Keratinocyte (primary cell): Measurements from ENCODE around the gene SOS1. TPM values are rescaled to one million over a fixed set of nuclear protein-coding genes. Genes with fewer than 3 reads are reported as not detected.

ENCODE experiments used
- DNase-seq: peaks from one replicate; pipeline ENCODE4 v3.0.0-alpha.2; 2011; ENCODE audit warnings: low read depth, missing footprints, low spot score
- FAIRE-seq: peaks from 2 replicates; lab custom pipeline; 2011; peaks lifted over from hg19 to GRCh38; lab: Jason Lieb, UNC
- H2AFZ ChIP-seq: 2 replicates; pipeline ENCODE4 v1.6.0; 2012; ENCODE audit warnings: low read length, control low read depth, inconsistent platforms; ENCODE audit not compliant: control insufficient read depth
- H3K27ac ChIP-seq: 2 replicates; pipeline ENCODE4 v1.5.1; 2011; ENCODE audit warnings: low read length; ENCODE audit not compliant: control insufficient read depth, insufficient read depth
- H3K27me3 ChIP-seq: 3 replicates; pipeline ENCODE4 v1.6.0; 2011; ENCODE audit warnings: low read length; ENCODE audit not compliant: control insufficient read depth, insufficient read depth; ENCODE audit errors: extremely low read depth
- H3K36me3 ChIP-seq, 2 experiments: 2 replicates in 1 of 2; 3 replicates in 1 of 2; pipeline ENCODE4 v1.5.1; 2011; ENCODE audit warnings: low read length in 2 of 2, mild to moderate bottlenecking in 1 of 2; ENCODE audit not compliant: control insufficient read depth in 2 of 2, insufficient read depth in 2 of 2; ENCODE audit errors: extremely low read depth in 1 of 2
- H3K4me1 ChIP-seq: 3 replicates; pipeline ENCODE4 v1.5.1; 2011; ENCODE audit warnings: low read length; ENCODE audit not compliant: control insufficient read depth, insufficient read depth; ENCODE audit errors: extremely low read depth
- H3K4me2 ChIP-seq: 3 replicates; pipeline ENCODE4 v1.6.0; 2011; ENCODE audit warnings: low read depth, low read length; ENCODE audit not compliant: control insufficient read depth, insufficient read depth; ENCODE audit errors: extremely low read depth
- H3K4me3 ChIP-seq, 3 experiments: fragments of 200-600 bp in 1 of 3; sonication (generic) in 1 of 3; 2 replicates in 2 of 3; 3 replicates in 1 of 3; pipeline ENCODE4 v1.5.1; 2011 to 2016; ENCODE audit warnings: low read length in 3 of 3, mild to moderate bottlenecking in 3 of 3, control low read depth in 2 of 3, inconsistent platforms in 1 of 3, low read depth in 1 of 3, mixed read lengths in 1 of 3, mixed run types in 1 of 3, moderate library complexity in 1 of 3; ENCODE audit not compliant: control insufficient read depth in 2 of 3, insufficient read depth in 2 of 3; ENCODE audit errors: extremely low read depth in 1 of 3
- H3K79me2 ChIP-seq: 2 replicates; pipeline ENCODE4 v1.6.0; 2012; ENCODE audit warnings: low read length; ENCODE audit not compliant: control insufficient read depth, insufficient read depth
- H3K9ac ChIP-seq: 3 replicates; pipeline ENCODE4 v1.6.0; 2011; ENCODE audit warnings: low read length; ENCODE audit not compliant: control insufficient read depth, insufficient read depth; ENCODE audit errors: extremely low read depth
- H3K9me1 ChIP-seq: 3 replicates; pipeline ENCODE4 v1.6.0; 2011; ENCODE audit warnings: low read length; ENCODE audit not compliant: control insufficient read depth, insufficient read depth; ENCODE audit errors: extremely low read depth
- H3K9me3 ChIP-seq: 2 replicates; pipeline ENCODE4 v1.5.1; 2012; ENCODE audit warnings: low read depth, low read length; ENCODE audit not compliant: control insufficient read depth
- H4K20me1 ChIP-seq: 3 replicates; pipeline ENCODE4 v1.6.0; 2011; ENCODE audit warnings: low read length; ENCODE audit not compliant: control insufficient read depth, insufficient read depth; ENCODE audit errors: extremely low read depth
- EZH2 ChIP-seq: IDR thresholded peaks from one replicate; pipeline ENCODE4 v1.6.1; 2012; ENCODE audit warnings: inconsistent platforms, mild to moderate bottlenecking, low read length, moderate library complexity
- dilution Hi-C: fragments of 300-500 bp; cut with MboI; formaldehyde crosslinking; loops from one replicate; pipeline ENCODE4 v1.7.0; 2020; ENCODE audit warnings: low sequenced_read_pairs; ENCODE audit not compliant: extremely low pct_ligation_motif_present
- polyA plus RNA-seq, 5 experiments: library from polyadenylated mRNA; depleted of rRNA in 3 of 5; stranded (reverse) in 3 of 5; stranded (forward) in 1 of 5; unstranded in 1 of 5; fragments of >200 nt; gene quantifications; 1 replicate in 1 of 5; 2 replicates in 3 of 5; 3 replicates in 1 of 5; pipeline versions ENCODE4 v1.2.1 to v1.2.3, GENCODE V29; 2011 to 2012; ENCODE audit warnings: missing spikeins in 2 of 5, low read depth in 1 of 5, low replicate concordance in 1 of 5
- TF ChIP-seq, protein P1 (sequence below), 3 experiments: IDR thresholded peaks in 1 of 3; conservative IDR thresholded peaks in 1 of 3; optimal IDR thresholded peaks in 1 of 3; 2 replicates in 2 of 3; 3 replicates in 1 of 3; pipeline versions ENCODE3 to v1.5.1; 2011; ENCODE audit warnings: low read length in 3 of 3, mild to moderate bottlenecking in 3 of 3, moderate library complexity in 2 of 3, control low read depth in 1 of 3, inconsistent platforms in 1 of 3; ENCODE audit not compliant: insufficient read depth in 2 of 3; ENCODE audit errors: extremely low read depth in 1 of 3

SOS1 gene
- polyA plus RNA-seq, 1 donor (not counting 4 experiments of a cell fraction or from before 2014, with no cell fraction given): 21.5 TPM

DNA sequence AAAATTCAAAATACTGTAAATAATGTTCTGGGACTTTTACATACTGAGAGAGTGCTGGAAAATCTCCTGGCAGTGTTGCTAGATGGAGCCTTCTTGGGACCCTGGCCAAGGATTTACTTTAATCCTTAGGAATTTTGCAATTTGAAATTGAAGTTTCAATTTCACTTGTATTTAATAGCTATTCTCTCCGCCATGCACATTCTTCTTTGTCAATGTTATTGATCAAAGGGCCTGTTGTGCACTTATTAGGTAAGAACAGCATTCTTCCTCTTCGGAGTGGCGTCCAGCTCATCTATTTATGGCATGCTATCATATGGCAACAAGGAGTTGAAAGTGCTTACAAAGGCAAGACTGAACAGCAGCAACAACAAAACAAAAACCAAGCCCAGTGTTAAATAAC lies 40.1 kb upstream of the SOS1 start:
- no peak for TF ChIP-seq EZH2
- TF ChIP-seq, protein P1, sequence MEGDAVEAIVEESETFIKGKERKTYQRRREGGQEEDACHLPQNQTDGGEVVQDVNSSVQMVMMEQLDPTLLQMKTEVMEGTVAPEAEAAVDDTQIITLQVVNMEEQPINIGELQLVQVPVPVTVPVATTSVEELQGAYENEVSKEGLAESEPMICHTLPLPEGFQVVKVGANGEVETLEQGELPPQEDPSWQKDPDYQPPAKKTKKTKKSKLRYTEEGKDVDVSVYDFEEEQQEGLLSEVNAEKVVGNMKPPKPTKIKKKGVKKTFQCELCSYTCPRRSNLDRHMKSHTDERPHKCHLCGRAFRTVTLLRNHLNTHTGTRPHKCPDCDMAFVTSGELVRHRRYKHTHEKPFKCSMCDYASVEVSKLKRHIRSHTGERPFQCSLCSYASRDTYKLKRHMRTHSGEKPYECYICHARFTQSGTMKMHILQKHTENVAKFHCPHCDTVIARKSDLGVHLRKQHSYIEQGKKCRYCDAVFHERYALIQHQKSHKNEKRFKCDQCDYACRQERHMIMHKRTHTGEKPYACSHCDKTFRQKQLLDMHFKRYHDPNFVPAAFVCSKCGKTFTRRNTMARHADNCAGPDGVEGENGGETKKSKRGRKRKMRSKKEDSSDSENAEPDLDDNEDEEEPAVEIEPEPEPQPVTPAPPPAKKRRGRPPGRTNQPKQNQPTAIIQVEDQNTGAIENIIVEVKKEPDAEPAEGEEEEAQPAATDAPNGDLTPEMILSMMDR (optimal IDR thresholded peaks at IDR 0.05 in 1 of 3, IDR thresholded peaks at IDR 0.05 in 1 of 3, conservative IDR thresholded peaks at IDR 0.05 in 1 of 3; ENCODE audit: extremely low read depth in 1 of 3, insufficient read depth in 2 of 3, low read length in 3 of 3): no peak
- H3K36me3 ChIP-seq: no peaks in the 10 kb centered on the region
- H3K4me3 ChIP-seq: no peak overlapping the region
- H2AFZ ChIP-seq: no peak overlapping the region
- H3K9me1 ChIP-seq: no peaks in the 10 kb centered on the region
- H3K27ac ChIP-seq: no peak overlapping the region
- no peaks in the 10 kb centered on the region for H4K20me1 ChIP-seq
- FAIRE-seq: no peak
- H3K27me3 ChIP-seq: no peaks in the 10 kb centered on the region
- H3K9me3 ChIP-seq: no peaks in the 10 kb centered on the region
- no peaks in the 10 kb centered on the region for H3K79me2 ChIP-seq
- no peak for DNase-seq
- H3K9ac ChIP-seq: no peak overlapping the region
- dilution Hi-C loops: no loop called here
- H3K4me1 ChIP-seq: no peaks in the 10 kb centered on the region
- H3K4me2 ChIP-seq: no peak overlapping the region

GRCh38 chr2:39159283-39159682 lies 38.4 kb upstream of the SOS1 start:
- Histone ChIP-seq H3K9me3 (no peaks in the 10 kb centered on the region), H3K27me3 (no peaks in the 10 kb centered on the region), H3K36me3 (no peaks in the 10 kb centered on the region), H4K20me1 (no peaks in the 10 kb centered on the region), H3K4me3 (no peak overlapping the region), H3K27ac (no peak overlapping the region), H3K79me2 (no peaks in the 10 kb centered on the region), H3K4me1 (no peaks in the 10 kb centered on the region), H3K9ac (no peak overlapping the region), H3K9me1 (no peaks in the 10 kb centered on the region), H2AFZ (no peak overlapping the region), H3K4me2 (no peak overlapping the region)
- TF ChIP-seq, protein P1 (optimal IDR thresholded peaks at IDR 0.05 in 1 of 3, IDR thresholded peaks at IDR 0.05 in 1 of 3, conservative IDR thresholded peaks at IDR 0.05 in 1 of 3; ENCODE audit: extremely low read depth in 1 of 3, insufficient read depth in 2 of 3, low read length in 3 of 3): no peak
- no peak for TF ChIP-seq EZH2
- DNase-seq (no peak), FAIRE-seq (no peak)
- dilution Hi-C loops: no loop called here
